ENCODE results near the gene NAV1.

NAV1 gene

DNA sequence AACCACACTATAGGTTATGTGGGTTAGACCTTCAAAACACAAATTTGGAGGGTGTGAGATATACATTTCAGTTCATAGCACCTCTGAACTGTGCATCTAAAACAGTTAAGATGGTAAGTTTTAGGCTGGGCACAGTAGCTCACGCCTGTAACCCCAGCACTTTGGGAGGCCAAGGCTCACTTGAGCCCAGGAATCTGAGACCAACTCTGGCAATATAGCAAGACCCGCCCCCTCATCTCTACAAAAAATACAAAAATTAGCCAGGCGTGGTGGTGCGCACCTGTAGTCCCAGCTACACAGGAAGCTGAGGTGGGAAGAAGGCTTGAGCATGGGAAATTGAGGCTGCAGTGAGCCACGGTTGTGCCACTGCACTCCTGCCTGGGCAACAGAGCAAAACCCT, 47.9 kb downstream of the NAV1 start:
- Mint-ChIP-seq H3K4me1 (no peaks in the 10 kb centered on the region), H3K4me3 (no peak overlapping the region), H3K27me3 (peaks cover 23% of the 10 kb centered on the region), H3K27ac (no peak overlapping the region), H3K36me3 (no peaks in the 10 kb centered on the region), H3K9me3 (peaks cover 3% of the 10 kb centered on the region)
- no peak for ATAC-seq

DNA sequence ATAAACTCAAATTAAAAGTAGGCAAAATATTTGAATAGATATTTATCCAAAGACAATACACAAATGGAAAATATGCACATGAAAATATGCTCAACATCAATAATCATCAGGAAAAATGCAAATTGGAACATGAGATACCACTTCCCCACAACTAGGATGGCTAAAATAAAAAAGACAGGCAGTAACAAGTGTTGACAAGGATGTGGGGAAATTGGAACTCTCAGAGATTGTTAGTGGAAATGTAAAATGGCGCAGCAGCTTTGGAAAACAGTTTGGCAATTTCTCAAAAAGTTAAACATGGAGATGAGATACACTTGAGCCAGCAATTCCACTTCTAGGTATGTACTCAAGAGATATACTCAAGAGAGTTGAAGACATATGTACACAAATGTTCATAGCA, 48.8 kb downstream of the NAV1 start:
- peaks cover 3% of the 10 kb centered on the region for H3K9me3 Mint-ChIP-seq
- no peak for ATAC-seq
- H3K27me3 Mint-ChIP-seq, result peaks cover 17% of the 10 kb centered on the region
- H3K4me3 Mint-ChIP-seq, result no peak overlapping the region
- no peak overlapping the region for H3K27ac Mint-ChIP-seq
- no peaks in the 10 kb centered on the region for H3K36me3 Mint-ChIP-seq
- H3K4me1 Mint-ChIP-seq, result no peaks in the 10 kb centered on the region

Data from stimulated activated memory B cell treated with anti-CD40 and anti-IgM and Interleukin-4, amounts not matched to agents 10 μg/mL and 1 μg/mL and 100 μg/mL, for 72 hours (primary cell).